ENCODE data around the gene RPUSD2.

DNA sequence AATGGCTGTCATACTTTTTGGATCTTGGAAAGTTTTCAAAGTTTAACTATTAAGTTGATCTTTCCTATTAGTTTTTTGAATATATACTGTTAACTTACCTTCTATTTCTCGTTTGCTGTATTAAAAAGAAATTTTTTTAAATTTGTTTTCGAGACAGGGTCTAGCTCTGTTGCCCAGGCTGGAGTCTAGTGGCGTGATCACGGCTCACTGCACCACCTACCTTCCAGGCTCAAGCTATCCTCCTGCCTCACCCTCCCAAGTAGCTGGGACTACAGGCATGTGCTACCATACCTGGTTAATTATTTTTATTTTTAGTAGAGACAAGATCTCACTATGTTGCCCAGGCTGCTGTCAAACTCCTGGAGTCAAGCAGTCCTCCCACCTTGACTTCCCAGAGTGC is 29.6 kb downstream of the RPUSD2 start:
- no peak for TF ChIP-seq POLR2AphosphoS5 (IDR thresholded peaks at IDR 0.05; ENCODE audit: low read depth, low read length)
- TF ChIP-seq POLR2A (IDR thresholded peaks at IDR 0.05; ENCODE audit: low read depth, low read length) = no peak
- TF ChIP-seq TAF1 (IDR thresholded peaks at IDR 0.05; ENCODE audit: borderline replicate concordance, low read depth, low read length) = no peak
